HG03469 (cell line): ENCODE measurements around the gene PHLDA2.

Source experiments
- ATAC-seq: cut with Tn5 transposase; IDR thresholded peaks from one replicate; pipeline ENCODE4 v1.9.1; 2021; ENCODE audit warnings: mild to moderate bottlenecking, moderate library complexity, moderate number of reproducible peaks; ENCODE audit not compliant: unreplicated experiment

PHLDA2 gene

GRCh38 chr11:2928605-2929530 is at the start of gene PHLDA2:
Gene PHLDA2 (minus strand): TSS chr11:2929420. CDS start chr11:2929364, 56 bp downstream.
- no peak for ATAC-seq

DNA sequence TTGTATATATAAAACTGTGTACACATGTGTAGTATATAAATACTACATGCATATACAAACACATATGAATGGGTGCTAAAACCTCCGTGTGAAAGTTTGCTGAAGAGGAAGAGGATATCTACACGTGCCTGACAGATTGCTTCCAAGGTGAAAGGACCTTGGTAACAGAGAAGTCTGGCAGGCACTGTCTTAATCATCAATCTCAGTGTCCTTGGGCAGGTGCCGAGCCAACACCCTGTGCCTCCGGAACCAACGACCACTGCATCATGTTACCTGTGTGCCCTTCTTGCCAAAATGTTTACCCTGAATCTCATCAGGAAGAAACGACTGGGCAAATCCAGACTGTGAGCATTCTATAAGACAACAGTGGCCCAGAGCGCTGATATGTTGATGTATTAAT is 47.9 kb upstream of the PHLDA2 start:
- ATAC-seq, result no peak

GRCh38 chr11:2976294-2977063 is 47.3 kb upstream of the PHLDA2 start:
- ATAC-seq, result no peak

GRCh38 chr11:2975594-2975993 is 46.4 kb upstream of the PHLDA2 start:
- no peak for ATAC-seq

DNA sequence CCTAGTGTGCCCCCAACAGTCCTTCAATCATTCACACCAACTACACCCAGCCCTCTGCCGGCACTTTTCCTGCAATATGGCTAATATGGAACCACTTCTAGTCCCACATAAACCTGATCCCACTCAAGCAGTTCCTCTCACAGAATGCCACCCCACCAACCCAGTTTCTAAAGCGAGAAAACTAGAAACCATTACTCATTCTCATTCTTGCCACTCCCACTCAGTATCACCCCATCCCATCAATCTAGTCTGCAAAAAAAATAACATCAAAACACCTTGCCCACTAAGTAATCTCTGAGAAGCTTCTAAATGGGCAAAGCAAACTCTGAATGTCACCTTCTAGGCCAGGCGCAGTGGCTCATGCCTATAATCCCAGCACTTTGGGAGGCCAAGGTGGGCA is 45.1 kb upstream of the PHLDA2 start:
- no peak for ATAC-seq

GRCh38 chr11:2968341-2968900 is 39.2 kb upstream of the PHLDA2 start:
- no peak for ATAC-seq

- ATAC-seq, result no peak
Measured at GRCh38 chr11:2964782-2965181, 35.6 kb upstream of the PHLDA2 start.

- ATAC-seq, result no peak
Measured at GRCh38 chr11:2963761-2964160, 34.5 kb upstream of the PHLDA2 start.

DNA sequence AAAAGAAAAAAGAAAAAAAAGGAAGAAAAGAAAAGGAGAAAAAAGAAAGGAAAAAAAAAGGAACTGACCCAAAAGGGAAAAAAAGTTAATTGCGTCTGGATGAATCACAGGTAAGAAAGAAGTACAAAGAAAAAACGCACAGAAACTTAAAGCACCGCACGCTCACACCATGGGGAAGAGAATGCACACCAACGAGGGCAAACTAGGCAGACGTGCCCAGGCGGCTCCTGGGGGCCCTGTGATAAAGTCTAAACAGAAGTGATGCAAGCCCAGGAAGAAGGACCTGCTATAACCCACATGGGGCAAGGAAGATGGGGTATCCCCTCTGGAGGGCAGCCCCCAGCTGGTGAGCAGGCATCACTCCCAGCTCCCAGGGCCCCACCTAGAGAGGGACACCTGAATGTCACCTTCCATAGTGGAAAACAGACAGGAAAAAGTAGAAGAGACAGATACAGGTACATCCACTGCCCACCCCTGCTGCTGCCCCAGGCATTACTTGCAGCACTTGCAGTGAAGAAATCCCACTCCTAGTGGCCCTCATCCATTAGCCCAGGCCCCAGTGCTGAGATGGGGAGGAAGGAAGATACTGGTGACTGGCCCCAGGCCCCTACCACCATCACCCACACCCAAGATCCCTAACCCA is 34.0 kb upstream of the PHLDA2 start:
- no peak for ATAC-seq

GRCh38 chr11:2961080-2961479 is 31.9 kb upstream of the PHLDA2 start:
- ATAC-seq, result no peak

- no peak for ATAC-seq
Measured at GRCh38 chr11:2960139-2960538, 30.9 kb upstream of the PHLDA2 start.

- no peak for ATAC-seq
Measured at GRCh38 chr11:2958251-2958650, 29.0 kb upstream of the PHLDA2 start.

GRCh38 chr11:2955906-2956476 is 26.8 kb upstream of the PHLDA2 start:
- ATAC-seq, result no peak

GRCh38 chr11:2954263-2954662 is 25.0 kb upstream of the PHLDA2 start:
- ATAC-seq, result no peak

DNA sequence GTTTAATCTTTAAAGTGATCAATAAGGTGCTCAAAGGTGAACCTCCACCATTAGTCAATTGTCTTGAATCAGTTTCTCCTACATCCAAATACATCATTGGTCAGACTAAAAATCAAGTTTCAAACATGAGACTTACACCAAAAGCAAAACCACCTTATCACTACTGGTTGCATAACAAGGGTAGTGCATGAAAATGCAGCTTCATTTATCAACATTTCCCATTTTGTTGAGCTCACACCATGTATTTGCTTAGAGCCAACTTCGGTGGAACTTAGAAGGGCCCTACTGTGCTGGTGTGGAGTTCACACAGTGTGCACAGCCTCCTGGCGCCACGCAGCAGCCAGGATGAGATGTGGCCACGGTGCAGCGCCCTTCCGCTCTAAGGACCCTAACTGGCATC is 23.1 kb upstream of the PHLDA2 start:
- no peak for ATAC-seq

GRCh38 chr11:2951231-2952110 is 22.3 kb upstream of the PHLDA2 start:
- no peak for ATAC-seq

DNA sequence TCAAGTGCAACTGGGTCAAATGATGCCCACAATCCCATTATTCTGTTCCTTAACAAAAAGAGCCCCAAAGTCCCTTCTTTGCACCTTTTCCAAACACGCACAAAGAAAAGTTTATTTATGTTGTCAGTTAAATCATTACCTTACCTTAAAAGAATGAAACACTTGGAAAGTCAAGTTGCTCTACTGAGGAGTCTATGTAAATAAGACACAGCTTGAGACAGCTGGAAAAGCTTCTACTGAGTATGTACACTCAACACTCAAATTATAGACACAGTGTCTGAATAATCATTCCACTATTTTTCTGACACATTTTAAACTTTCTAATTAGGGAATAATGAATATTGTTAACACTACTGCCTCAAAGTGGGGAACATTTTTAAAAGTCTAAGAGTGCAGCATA is 21.6 kb upstream of the PHLDA2 start:
- no peak for ATAC-seq

DNA sequence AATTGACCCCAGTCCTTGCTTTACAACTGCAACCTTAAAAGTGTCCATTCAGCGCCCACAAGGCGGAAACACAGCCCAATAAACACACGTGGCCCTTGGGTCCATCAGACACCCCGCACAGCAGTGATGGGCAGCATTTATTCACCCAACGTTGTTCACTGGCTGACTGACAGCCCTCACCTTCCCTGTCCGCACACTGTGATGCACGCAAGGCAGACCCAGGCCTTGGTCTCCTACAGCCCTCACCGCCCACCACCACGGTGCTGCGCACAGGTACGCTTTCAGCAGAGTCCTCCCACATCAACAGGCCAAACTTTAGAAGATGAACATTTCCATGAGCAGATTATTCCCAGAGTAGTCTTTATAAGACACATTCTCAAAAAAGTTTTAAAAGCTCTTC is 20.7 kb upstream of the PHLDA2 start:
- ATAC-seq, result no peak

DNA sequence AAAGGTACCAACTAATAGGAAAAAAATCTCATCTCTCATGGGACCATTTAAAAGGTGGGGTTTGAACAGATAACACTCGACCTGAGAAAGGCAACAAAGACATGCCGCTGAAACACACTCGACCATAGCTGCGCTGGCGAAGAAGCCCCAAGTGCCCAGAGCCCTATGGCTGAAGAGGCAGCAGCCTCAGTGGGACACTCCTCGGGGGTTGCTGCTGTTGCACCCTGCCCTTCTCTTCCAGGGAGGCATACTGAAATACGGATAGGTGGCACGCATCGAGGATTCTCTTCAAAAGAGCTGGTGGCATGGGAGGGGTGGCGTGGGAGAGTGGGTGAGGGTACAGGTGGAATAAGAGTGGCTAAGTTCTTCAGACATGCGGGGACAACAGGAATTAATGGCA is 18.5 kb upstream of the PHLDA2 start:
- no peak for ATAC-seq

GRCh38 chr11:2945757-2946287 is 16.6 kb upstream of the PHLDA2 start:
- ATAC-seq, result no peak
